ENCODE measurements around the gene EIPR1. TPM values are rescaled to one million over a fixed set of nuclear protein-coding genes. Genes with fewer than 3 reads are reported as not detected.
"Not testable (repeated sequence)": the region's sequence is repeated elsewhere in the genome, so short reads cannot be mapped to it uniquely, and the experiment has no call there.

The EIPR1 gene
- total RNA-seq, 1 donor from 2014 or later = 43.0 TPM

- intact Hi-C loops (cut with micrococcal nuclease) = no loop called here
Observed at GRCh38 chr2:3361518-3362389, 15.9 kb downstream of the EIPR1 start.

GRCh38 chr2:3357926-3358325 is 19.7 kb downstream of the EIPR1 start:
- intact Hi-C loops (cut with micrococcal nuclease) = no loop called here

- intact Hi-C loops (cut with micrococcal nuclease) = not testable (repeated sequence)
Observed at GRCh38 chr2:3357446-3357845, 20.2 kb downstream of the EIPR1 start.

- intact Hi-C loops (cut with micrococcal nuclease) = no loop called here
Observed at GRCh38 chr2:3356799-3357198, 20.8 kb downstream of the EIPR1 start.

GRCh38 chr2:3355951-3356569 is 21.6 kb downstream of the EIPR1 start:
- intact Hi-C loops (cut with micrococcal nuclease) = no loop called here

- intact Hi-C loops (cut with micrococcal nuclease) = no loop called here
Observed at GRCh38 chr2:3354986-3355385, 22.6 kb downstream of the EIPR1 start.

GRCh38 chr2:3349211-3349693 is 28.4 kb downstream of the EIPR1 start:
- intact Hi-C loops (cut with micrococcal nuclease) = no loop called here

GRCh38 chr2:3348767-3349166 is 28.9 kb downstream of the EIPR1 start:
- intact Hi-C loops (cut with micrococcal nuclease) = no loop called here

GRCh38 chr2:3345621-3346020 is 32.0 kb downstream of the EIPR1 start:
- intact Hi-C loops (cut with micrococcal nuclease) = no loop called here

GRCh38 chr2:3344897-3345296 is 32.7 kb downstream of the EIPR1 start:
- intact Hi-C loops (cut with micrococcal nuclease) = no loop called here

GRCh38 chr2:3343012-3343411 is 34.6 kb downstream of the EIPR1 start:
- intact Hi-C loops (cut with micrococcal nuclease) = no loop called here

GRCh38 chr2:3342324-3342723 is 35.3 kb downstream of the EIPR1 start:
- intact Hi-C loops (cut with micrococcal nuclease) = no loop called here

- intact Hi-C loops (cut with micrococcal nuclease) = no loop called here
Observed at GRCh38 chr2:3341336-3341735, 36.3 kb downstream of the EIPR1 start.

- intact Hi-C loops (cut with micrococcal nuclease) = no loop called here
Observed at GRCh38 chr2:3340144-3340543, 37.5 kb downstream of the EIPR1 start.

GRCh38 chr2:3338340-3338739 is 39.3 kb downstream of the EIPR1 start:
- intact Hi-C loops (cut with micrococcal nuclease) = no loop called here

GRCh38 chr2:3336844-3337243 is 40.8 kb downstream of the EIPR1 start:
- intact Hi-C loops (cut with micrococcal nuclease) = no loop called here

- intact Hi-C loops (cut with micrococcal nuclease) = no loop called here
Observed at GRCh38 chr2:3334392-3335345, 42.9 kb downstream of the EIPR1 start.

GRCh38 chr2:3332133-3332532 is 45.5 kb downstream of the EIPR1 start:
- intact Hi-C loops (cut with micrococcal nuclease) = no loop called here

- intact Hi-C loops (cut with micrococcal nuclease) = no loop called here
Observed at GRCh38 chr2:3329491-3329890, 48.1 kb downstream of the EIPR1 start.

- intact Hi-C loops (cut with micrococcal nuclease) = no loop called here
Observed at GRCh38 chr2:3326871-3327270, 50.7 kb downstream of the EIPR1 start.

- intact Hi-C loops (cut with micrococcal nuclease) = no loop called here
Observed at GRCh38 chr2:3326182-3326537, 51.5 kb downstream of the EIPR1 start.
